Measurements from ENCODE around the gene POLR2E. TPM values are rescaled to one million over a fixed set of nuclear protein-coding genes. Genes with fewer than 3 reads are reported as not detected.
A peak's percentile ranks its signal among the peaks of the same experiment; 100 is the strongest.

Gene POLR2E
- total and polyA plus RNA-seq, 10 of the 15 experiments (the other 5 are each of a cell fraction or from before 2014, with no cell fraction given) = 4.0 to 487 (median 200) TPM

DNA sequence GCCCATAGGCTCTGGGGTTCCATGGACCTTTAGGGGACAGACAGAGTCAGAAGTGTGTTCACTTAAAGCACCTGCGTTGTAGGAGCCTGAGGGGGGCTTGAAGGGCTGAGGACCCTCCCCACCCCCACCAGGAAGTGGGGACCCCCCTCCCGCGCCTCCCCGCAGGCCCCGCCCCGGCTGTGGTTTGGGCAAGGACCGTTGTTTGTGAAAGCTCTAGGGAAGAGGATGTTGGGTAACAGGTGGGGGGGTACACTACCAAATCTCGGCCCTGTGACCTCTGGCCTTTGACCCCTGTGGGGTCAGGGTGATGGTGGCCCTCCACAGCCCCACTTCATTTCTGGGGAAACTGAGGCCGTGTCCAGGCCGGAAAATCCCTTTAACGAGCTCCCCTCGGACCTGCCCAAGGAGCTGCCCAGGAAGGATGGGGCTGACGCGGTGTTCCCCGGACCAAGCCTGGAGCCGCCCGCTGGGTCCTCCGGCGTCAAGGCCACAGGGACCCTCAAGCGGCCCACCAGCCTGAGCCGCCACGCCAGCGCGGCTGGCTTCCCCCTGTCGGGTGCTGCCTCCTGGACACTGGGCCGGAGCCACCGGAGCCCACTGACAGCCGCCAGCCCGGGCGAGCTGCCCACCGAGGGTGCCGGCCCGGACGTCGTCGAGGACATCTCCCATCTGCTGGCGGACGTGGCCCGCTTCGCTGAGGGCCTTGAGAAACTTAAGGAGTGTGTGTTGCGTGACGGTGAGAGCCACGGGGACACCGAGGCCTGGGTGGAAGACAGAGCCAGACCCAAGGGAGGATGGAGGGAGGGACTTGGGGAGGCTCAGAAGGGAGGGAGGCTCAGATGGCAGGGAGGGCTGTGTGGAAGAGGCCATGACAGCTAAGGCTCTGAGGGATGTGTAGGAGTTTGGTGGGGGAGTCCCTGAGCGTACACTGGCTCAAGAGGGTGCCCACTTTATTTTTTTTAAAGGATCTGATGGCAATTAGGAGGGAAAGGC lies 26.9 kb downstream of the POLR2E start (continued):
- TF ChIP-seq TBL1XR1 (IDR thresholded peaks at IDR 0.05; ENCODE audit: low read depth, low read length) (peak; percentile 77), MXI1 (IDR thresholded peaks at IDR 0.05; ENCODE audit: low read depth, low read length) (no peak), PAX8 (IDR thresholded peaks at IDR 0.05) (no peak), CBX5 (IDR thresholded peaks at IDR 0.05; ENCODE audit: low read depth) (no peak), IKZF2 (IDR thresholded peaks at IDR 0.05) (no peak), MEF2B (IDR thresholded peaks at IDR 0.05; ENCODE audit: partially characterized antibody, poor library complexity, severe bottlenecking) (peak; percentile 21), IKZF1 (conservative IDR thresholded peaks at IDR 0.05) (no peak; the same call in 1 of the 2 replicates), SMARCA5 (IDR thresholded peaks at IDR 0.05) (peak; percentile 83; the same call in 1 of the 2 replicates), POLR2AphosphoS2 (IDR thresholded peaks at IDR 0.05; ENCODE audit: low read depth, low read length) (0 out of 2 replicates have a peak, but pooled peaks have one; percentile 18), SRF (IDR thresholded peaks at IDR 0.05; ENCODE audit: low read depth in 2 of 2, low read length in 2 of 2) (no peak), HCFC1 (IDR thresholded peaks at IDR 0.05; ENCODE audit: low read length) (no peak), ZNF274 (IDR thresholded peaks at IDR 0.05; ENCODE audit: insufficient read depth, insufficient read length) (no peak), RFX5 (IDR thresholded peaks at IDR 0.05; ENCODE audit: low read depth, low read length) (no peak), WRNIP1 (IDR thresholded peaks at IDR 0.05; ENCODE audit: borderline replicate concordance, low read depth, low read length) (no peak), MYB (IDR thresholded peaks at IDR 0.05; ENCODE audit: borderline replicate concordance, low read depth, low read length) (no peak), NFXL1 (IDR thresholded peaks at IDR 0.05; ENCODE audit: borderline replicate concordance) (no peak), STAT1 (conservative IDR thresholded peaks at IDR 0.05) (no peak), KDM1A (IDR thresholded peaks at IDR 0.05; ENCODE audit: borderline replicate concordance) (no peak), CREM (IDR thresholded peaks at IDR 0.05; ENCODE audit: low read depth) (peak; percentile 34; the same call in 1 of the 2 replicates), SUZ12 (IDR thresholded peaks at IDR 0.05; ENCODE audit: unreplicated experiment) (no peak), SREBF1 (IDR thresholded peaks at IDR 0.05; ENCODE audit: low read length) (0 out of 2 replicates have a peak, but pooled peaks have one; percentile 58), HDAC6 (IDR thresholded peaks at IDR 0.05; ENCODE audit: unreplicated experiment) (no peak), NR2F1 (conservative IDR thresholded peaks at IDR 0.05) (peak; percentile 100), LARP7 (IDR thresholded peaks at IDR 0.05) (no peak), GATAD2B (conservative IDR thresholded peaks at IDR 0.05; ENCODE audit: low read depth) (peak; percentile 67), ZNF24 (IDR thresholded peaks at IDR 0.05) (no peak)
- TF ChIP-seq, protein P1, sequence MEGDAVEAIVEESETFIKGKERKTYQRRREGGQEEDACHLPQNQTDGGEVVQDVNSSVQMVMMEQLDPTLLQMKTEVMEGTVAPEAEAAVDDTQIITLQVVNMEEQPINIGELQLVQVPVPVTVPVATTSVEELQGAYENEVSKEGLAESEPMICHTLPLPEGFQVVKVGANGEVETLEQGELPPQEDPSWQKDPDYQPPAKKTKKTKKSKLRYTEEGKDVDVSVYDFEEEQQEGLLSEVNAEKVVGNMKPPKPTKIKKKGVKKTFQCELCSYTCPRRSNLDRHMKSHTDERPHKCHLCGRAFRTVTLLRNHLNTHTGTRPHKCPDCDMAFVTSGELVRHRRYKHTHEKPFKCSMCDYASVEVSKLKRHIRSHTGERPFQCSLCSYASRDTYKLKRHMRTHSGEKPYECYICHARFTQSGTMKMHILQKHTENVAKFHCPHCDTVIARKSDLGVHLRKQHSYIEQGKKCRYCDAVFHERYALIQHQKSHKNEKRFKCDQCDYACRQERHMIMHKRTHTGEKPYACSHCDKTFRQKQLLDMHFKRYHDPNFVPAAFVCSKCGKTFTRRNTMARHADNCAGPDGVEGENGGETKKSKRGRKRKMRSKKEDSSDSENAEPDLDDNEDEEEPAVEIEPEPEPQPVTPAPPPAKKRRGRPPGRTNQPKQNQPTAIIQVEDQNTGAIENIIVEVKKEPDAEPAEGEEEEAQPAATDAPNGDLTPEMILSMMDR (IDR thresholded peaks at IDR 0.05 in 2 of 3, conservative IDR thresholded peaks at IDR 0.05 in 1 of 3; ENCODE audit: control insufficient read depth in 2 of 3, extremely low read depth in 1 of 3, insufficient read depth in 1 of 3, low read depth in 3 of 3, low read length in 3 of 3) = no peak
- TF ChIP-seq, protein P2, sequence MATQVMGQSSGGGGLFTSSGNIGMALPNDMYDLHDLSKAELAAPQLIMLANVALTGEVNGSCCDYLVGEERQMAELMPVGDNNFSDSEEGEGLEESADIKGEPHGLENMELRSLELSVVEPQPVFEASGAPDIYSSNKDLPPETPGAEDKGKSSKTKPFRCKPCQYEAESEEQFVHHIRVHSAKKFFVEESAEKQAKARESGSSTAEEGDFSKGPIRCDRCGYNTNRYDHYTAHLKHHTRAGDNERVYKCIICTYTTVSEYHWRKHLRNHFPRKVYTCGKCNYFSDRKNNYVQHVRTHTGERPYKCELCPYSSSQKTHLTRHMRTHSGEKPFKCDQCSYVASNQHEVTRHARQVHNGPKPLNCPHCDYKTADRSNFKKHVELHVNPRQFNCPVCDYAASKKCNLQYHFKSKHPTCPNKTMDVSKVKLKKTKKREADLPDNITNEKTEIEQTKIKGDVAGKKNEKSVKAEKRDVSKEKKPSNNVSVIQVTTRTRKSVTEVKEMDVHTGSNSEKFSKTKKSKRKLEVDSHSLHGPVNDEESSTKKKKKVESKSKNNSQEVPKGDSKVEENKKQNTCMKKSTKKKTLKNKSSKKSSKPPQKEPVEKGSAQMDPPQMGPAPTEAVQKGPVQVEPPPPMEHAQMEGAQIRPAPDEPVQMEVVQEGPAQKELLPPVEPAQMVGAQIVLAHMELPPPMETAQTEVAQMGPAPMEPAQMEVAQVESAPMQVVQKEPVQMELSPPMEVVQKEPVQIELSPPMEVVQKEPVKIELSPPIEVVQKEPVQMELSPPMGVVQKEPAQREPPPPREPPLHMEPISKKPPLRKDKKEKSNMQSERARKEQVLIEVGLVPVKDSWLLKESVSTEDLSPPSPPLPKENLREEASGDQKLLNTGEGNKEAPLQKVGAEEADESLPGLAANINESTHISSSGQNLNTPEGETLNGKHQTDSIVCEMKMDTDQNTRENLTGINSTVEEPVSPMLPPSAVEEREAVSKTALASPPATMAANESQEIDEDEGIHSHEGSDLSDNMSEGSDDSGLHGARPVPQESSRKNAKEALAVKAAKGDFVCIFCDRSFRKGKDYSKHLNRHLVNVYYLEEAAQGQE (IDR thresholded peaks at IDR 0.05; ENCODE audit: low read depth, low read length) = no peak

Data from GM12878 (cell line).